ENCODE results near the gene HAPSTR1. TPM values are rescaled to one million over a fixed set of nuclear protein-coding genes. Genes with fewer than 3 reads are reported as not detected.

HAPSTR1 gene
- total and polyA plus RNA-seq, 2 of the 8 experiments (the other 6 are each of a cell fraction or from before 2014, with no cell fraction given) = 11.9 to 66.1 TPM

DNA sequence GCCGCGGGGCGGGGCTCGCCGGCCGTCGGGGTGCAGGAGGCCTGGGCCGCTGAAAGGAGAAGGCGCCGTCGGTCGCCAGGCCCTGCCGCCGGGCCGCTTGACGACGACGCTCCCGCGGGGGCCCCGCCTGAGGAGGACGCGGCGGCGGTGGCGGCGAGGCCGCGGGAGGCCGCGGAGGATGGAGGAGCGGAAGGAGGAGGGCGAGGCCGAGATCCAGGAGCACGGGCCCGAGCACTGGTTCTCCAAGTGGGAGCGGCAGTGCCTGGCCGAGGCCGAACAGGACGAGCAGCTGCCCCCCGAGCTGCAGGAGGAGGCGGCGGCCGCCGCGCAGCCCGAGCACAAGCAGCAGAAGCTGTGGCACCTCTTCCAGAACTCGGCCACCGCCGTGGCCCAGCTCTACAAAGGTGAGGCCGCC lies 430 bp downstream of the HAPSTR1 start (continued):
- TF ChIP-seq, protein P1, sequence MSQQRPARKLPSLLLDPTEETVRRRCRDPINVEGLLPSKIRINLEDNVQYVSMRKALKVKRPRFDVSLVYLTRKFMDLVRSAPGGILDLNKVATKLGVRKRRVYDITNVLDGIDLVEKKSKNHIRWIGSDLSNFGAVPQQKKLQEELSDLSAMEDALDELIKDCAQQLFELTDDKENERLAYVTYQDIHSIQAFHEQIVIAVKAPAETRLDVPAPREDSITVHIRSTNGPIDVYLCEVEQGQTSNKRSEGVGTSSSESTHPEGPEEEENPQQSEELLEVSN (IDR thresholded peaks at IDR 0.05) = no peak
- TF ChIP-seq CBX8 (IDR thresholded peaks at IDR 0.05; ENCODE audit: borderline replicate concordance, low read depth, low read length) = no peak
- TF ChIP-seq TEAD4 (IDR thresholded peaks at IDR 0.05; ENCODE audit: low read depth, low read length) = no peak
- TF ChIP-seq SP4 (IDR thresholded peaks at IDR 0.05; ENCODE audit: low read length) = no peak
- TF ChIP-seq, protein P2, sequence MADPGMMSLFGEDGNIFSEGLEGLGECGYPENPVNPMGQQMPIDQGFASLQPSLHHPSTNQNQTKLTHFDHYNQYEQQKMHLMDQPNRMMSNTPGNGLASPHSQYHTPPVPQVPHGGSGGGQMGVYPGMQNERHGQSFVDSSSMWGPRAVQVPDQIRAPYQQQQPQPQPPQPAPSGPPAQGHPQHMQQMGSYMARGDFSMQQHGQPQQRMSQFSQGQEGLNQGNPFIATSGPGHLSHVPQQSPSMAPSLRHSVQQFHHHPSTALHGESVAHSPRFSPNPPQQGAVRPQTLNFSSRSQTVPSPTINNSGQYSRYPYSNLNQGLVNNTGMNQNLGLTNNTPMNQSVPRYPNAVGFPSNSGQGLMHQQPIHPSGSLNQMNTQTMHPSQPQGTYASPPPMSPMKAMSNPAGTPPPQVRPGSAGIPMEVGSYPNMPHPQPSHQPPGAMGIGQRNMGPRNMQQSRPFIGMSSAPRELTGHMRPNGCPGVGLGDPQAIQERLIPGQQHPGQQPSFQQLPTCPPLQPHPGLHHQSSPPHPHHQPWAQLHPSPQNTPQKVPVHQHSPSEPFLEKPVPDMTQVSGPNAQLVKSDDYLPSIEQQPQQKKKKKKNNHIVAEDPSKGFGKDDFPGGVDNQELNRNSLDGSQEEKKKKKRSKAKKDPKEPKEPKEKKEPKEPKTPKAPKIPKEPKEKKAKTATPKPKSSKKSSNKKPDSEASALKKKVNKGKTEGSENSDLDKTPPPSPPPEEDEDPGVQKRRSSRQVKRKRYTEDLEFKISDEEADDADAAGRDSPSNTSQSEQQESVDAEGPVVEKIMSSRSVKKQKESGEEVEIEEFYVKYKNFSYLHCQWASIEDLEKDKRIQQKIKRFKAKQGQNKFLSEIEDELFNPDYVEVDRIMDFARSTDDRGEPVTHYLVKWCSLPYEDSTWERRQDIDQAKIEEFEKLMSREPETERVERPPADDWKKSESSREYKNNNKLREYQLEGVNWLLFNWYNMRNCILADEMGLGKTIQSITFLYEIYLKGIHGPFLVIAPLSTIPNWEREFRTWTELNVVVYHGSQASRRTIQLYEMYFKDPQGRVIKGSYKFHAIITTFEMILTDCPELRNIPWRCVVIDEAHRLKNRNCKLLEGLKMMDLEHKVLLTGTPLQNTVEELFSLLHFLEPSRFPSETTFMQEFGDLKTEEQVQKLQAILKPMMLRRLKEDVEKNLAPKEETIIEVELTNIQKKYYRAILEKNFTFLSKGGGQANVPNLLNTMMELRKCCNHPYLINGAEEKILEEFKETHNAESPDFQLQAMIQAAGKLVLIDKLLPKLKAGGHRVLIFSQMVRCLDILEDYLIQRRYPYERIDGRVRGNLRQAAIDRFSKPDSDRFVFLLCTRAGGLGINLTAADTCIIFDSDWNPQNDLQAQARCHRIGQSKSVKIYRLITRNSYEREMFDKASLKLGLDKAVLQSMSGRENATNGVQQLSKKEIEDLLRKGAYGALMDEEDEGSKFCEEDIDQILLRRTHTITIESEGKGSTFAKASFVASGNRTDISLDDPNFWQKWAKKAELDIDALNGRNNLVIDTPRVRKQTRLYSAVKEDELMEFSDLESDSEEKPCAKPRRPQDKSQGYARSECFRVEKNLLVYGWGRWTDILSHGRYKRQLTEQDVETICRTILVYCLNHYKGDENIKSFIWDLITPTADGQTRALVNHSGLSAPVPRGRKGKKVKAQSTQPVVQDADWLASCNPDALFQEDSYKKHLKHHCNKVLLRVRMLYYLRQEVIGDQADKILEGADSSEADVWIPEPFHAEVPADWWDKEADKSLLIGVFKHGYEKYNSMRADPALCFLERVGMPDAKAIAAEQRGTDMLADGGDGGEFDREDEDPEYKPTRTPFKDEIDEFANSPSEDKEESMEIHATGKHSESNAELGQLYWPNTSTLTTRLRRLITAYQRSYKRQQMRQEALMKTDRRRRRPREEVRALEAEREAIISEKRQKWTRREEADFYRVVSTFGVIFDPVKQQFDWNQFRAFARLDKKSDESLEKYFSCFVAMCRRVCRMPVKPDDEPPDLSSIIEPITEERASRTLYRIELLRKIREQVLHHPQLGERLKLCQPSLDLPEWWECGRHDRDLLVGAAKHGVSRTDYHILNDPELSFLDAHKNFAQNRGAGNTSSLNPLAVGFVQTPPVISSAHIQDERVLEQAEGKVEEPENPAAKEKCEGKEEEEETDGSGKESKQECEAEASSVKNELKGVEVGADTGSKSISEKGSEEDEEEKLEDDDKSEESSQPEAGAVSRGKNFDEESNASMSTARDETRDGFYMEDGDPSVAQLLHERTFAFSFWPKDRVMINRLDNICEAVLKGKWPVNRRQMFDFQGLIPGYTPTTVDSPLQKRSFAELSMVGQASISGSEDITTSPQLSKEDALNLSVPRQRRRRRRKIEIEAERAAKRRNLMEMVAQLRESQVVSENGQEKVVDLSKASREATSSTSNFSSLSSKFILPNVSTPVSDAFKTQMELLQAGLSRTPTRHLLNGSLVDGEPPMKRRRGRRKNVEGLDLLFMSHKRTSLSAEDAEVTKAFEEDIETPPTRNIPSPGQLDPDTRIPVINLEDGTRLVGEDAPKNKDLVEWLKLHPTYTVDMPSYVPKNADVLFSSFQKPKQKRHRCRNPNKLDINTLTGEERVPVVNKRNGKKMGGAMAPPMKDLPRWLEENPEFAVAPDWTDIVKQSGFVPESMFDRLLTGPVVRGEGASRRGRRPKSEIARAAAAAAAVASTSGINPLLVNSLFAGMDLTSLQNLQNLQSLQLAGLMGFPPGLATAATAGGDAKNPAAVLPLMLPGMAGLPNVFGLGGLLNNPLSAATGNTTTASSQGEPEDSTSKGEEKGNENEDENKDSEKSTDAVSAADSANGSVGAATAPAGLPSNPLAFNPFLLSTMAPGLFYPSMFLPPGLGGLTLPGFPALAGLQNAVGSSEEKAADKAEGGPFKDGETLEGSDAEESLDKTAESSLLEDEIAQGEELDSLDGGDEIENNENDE (IDR thresholded peaks at IDR 0.05; ENCODE audit: insufficient replicate concordance, low read length) = no peak

Data from H1 (cell line).